GM12878 (cell line): ENCODE measurements around the gene ICAM2. TPM values are rescaled to one million over a fixed set of nuclear protein-coding genes. Genes with fewer than 3 reads are reported as not detected.

Experiments
- ATF7 ChIP-seq: fragments of 450-650 bp; IDR thresholded peaks from 2 replicates; pipeline ENCODE4 v1.6.1; 2016; ENCODE audit warnings: low read depth, mild to moderate bottlenecking
- BACH1 ChIP-seq: fragments of 450-650 bp; IDR thresholded peaks from 2 replicates; pipeline ENCODE4 v1.6.1; 2017; ENCODE audit warnings: mild to moderate bottlenecking, borderline replicate concordance
- EED ChIP-seq: sonication (generic); IDR thresholded peaks from 2 replicates; pipeline ENCODE4 v1.6.1; 2016; ENCODE audit warnings: antibody characterized with exemption, low read depth
- EP300 ChIP-seq, 2 experiments: fragments of 150-350 bp in 1 of 2; IDR thresholded peaks; 2 replicates each; pipeline ENCODE4 v1.6.1; 2011 to 2012; ENCODE audit warnings: low read depth in 2 of 2, low read length in 2 of 2, borderline replicate concordance in 1 of 2, improper control_type of control experiment in 1 of 2, inconsistent platforms in 1 of 2; ENCODE audit not compliant: control insufficient read depth in 1 of 2
- FOS ChIP-seq: IDR thresholded peaks from 3 replicates; pipeline ENCODE4 v1.6.1; 2011; ENCODE audit warnings: borderline replicate concordance; ENCODE audit not compliant: insufficient read length; ENCODE audit errors: extremely low read depth
- IRF4 ChIP-seq: IDR thresholded peaks from 2 replicates; pipeline ENCODE4 v1.6.1; 2011; ENCODE audit warnings: low read depth, low read length
- PAX8 ChIP-seq: fragments of 450-650 bp; IDR thresholded peaks from 2 replicates; pipeline ENCODE4 v1.6.1; 2017; ENCODE audit warnings: mild to moderate bottlenecking, moderate library complexity
- POU2F2 ChIP-seq: IDR thresholded peaks from 3 replicates; pipeline ENCODE4 v1.6.1; 2011; ENCODE audit warnings: low read depth, mild to moderate bottlenecking, low read length, borderline replicate concordance
- RAD21 ChIP-seq: IDR thresholded peaks from 2 replicates; pipeline ENCODE4 v1.6.1; 2011; ENCODE audit warnings: mild to moderate bottlenecking, low read depth, low read length, moderate library complexity; ENCODE audit not compliant: insufficient read depth
- SIN3A ChIP-seq: IDR thresholded peaks from 2 replicates; pipeline ENCODE4 v1.6.1; 2012; ENCODE audit warnings: low read depth, low read length, improper control_type of control experiment
- SMAD1 ChIP-seq: fragments of 450-650 bp; IDR thresholded peaks from 2 replicates; pipeline ENCODE4 v1.6.1; 2018; ENCODE audit warnings: mild to moderate bottlenecking, low read depth; ENCODE audit not compliant: partially characterized antibody
- SMAD5 ChIP-seq: IDR thresholded peaks from 2 replicates; pipeline ENCODE4 v1.6.1; 2016; ENCODE audit warnings: antibody characterized with exemption, low read depth
- SREBF1 ChIP-seq: IDR thresholded peaks from 2 replicates; pipeline ENCODE4 v1.6.1; 2012; ENCODE audit warnings: mild to moderate bottlenecking, low read length
- TCF3 ChIP-seq: IDR thresholded peaks from 2 replicates; pipeline ENCODE4 v1.6.1; 2012; ENCODE audit warnings: low read depth, mild to moderate bottlenecking, low read length, borderline replicate concordance; ENCODE audit not compliant: insufficient read depth
- polyA plus RNA-seq, 11 experiments: library from polyadenylated mRNA; depleted of rRNA in 4 of 11; unstranded in 6 of 11; stranded (reverse) in 5 of 11; fragments of >200 nt; fragmentation: Nextera tagmentation in 4 of 11; fragmentation: Illumina TruSeq in 1 of 11; extraction: Ambion mirVana in 4 of 11; extraction: Trizol in 1 of 11; gene quantifications; 1 replicate in 1 of 11; 2 replicates in 10 of 11; pipeline versions ENCODE4 v1.2.1 to v1.2.3, GENCODE V29; 2011 to 2016; ENCODE audit warnings: inconsistent platforms in 2 of 11, missing spikeins in 2 of 11, low read depth in 1 of 11
- total RNA-seq, 4 experiments: library from RNA; depleted of rRNA in 3 of 4; stranded (reverse); fragments of >200 nt in 3 of 4; fragmentation: Illumina TruSeq in 1 of 4; extraction: Trizol in 1 of 4; gene quantifications; 2 replicates each; pipeline versions ENCODE4 v1.2.1 to v1.2.3, GENCODE V29; 2013 to 2021
- TF ChIP-seq, protein P1 (sequence below): fragments of 450-650 bp; formaldehyde crosslinking; IDR thresholded peaks from 2 replicates; pipeline ENCODE4 v1.4.0; 2022; ENCODE audit warnings: mild to moderate bottlenecking, moderate library complexity
- TF ChIP-seq, protein P2 (sequence below): fragments of 450-650 bp; IDR thresholded peaks from 2 replicates; pipeline ENCODE4 v1.6.1; 2014; ENCODE audit warnings: mild to moderate bottlenecking
- TF ChIP-seq, protein P3 (sequence below): fragments of 450-650 bp; conservative IDR thresholded peaks from 2 replicates; pipeline ENCODE4 v1.6.1; 2017; ENCODE audit warnings: mild to moderate bottlenecking, moderate library complexity
- TF ChIP-seq, protein P4 (sequence below): IDR thresholded peaks from 2 replicates; pipeline ENCODE4 v1.6.1; 2011; ENCODE audit warnings: borderline replicate concordance, low read depth, mild to moderate bottlenecking, moderate library complexity, low read length; ENCODE audit not compliant: insufficient read depth, poor library complexity, severe bottlenecking

The ICAM2 gene
- total and polyA plus RNA-seq, 10 of the 15 experiments (the other 5 are each of a cell fraction or from before 2014, with no cell fraction given): 23.6 to 108 (median 58.1) TPM

DNA sequence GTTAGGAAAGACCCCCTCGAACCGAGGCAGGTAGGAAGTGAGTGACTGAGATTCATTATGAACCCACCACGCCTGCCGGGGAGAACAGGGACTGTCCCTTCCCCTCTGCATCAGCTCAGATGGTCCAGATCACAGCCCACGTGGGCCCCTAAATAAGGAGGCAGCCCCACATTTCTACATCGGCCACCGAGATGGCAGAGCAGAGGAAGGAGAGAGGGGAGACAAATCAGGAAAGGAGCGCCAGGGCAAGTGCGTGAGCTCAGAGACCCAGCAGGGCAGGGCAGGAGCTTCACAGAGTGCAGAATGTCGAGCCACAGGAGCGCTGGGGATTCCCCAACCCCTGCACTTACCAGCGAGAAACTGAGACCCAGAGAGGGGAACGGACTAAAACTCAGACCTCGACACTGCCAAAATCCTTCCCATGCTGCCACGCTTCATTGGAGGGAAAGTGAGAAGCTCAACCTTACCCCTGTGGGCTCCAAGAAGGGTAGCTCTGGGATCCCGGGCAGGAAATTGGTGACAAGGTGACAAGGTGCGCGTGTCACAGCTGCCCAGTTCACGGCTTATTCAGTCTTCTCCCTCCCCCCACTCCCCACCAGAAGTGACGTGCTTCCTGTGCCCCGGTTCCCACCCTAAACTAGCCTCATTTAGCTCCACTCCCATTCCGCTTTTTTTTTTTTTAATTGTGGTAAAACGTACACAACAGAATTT is at the start of gene ICAM2 (continued):
- TF ChIP-seq, protein P1, sequence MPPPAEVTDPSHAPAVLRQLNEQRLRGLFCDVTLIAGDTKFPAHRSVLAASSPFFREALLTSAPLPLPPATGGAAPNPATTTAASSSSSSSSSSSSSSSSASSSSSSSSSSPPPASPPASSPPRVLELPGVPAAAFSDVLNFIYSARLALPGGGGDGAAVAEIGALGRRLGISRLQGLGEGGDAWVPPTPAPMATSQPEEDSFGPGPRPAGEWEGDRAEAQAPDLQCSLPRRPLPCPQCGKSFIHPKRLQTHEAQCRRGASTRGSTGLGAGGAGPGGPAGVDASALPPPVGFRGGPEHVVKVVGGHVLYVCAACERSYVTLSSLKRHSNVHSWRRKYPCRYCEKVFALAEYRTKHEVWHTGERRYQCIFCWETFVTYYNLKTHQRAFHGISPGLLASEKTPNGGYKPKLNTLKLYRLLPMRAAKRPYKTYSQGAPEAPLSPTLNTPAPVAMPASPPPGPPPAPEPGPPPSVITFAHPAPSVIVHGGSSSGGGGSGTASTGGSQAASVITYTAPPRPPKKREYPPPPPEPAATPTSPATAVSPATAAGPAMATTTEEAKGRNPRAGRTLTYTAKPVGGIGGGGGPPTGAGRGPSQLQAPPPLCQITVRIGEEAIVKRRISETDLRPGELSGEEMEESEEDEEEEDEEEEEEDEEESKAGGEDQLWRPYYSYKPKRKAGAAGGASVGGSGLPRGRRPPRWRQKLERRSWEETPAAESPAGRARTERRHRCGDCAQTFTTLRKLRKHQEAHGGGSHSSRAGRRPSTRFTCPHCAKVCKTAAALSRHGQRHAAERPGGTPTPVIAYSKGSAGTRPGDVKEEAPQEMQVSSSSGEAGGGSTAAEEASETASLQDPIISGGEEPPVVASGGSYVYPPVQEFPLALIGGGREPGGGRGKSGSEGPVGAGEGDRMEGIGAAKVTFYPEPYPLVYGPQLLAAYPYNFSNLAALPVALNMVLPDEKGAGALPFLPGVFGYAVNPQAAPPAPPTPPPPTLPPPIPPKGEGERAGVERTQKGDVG: no peak
- TF ChIP-seq, protein P2, sequence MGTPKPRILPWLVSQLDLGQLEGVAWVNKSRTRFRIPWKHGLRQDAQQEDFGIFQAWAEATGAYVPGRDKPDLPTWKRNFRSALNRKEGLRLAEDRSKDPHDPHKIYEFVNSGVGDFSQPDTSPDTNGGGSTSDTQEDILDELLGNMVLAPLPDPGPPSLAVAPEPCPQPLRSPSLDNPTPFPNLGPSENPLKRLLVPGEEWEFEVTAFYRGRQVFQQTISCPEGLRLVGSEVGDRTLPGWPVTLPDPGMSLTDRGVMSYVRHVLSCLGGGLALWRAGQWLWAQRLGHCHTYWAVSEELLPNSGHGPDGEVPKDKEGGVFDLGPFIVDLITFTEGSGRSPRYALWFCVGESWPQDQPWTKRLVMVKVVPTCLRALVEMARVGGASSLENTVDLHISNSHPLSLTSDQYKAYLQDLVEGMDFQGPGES: no peak
- TF ChIP-seq SMAD1: peak; percentile 55
- TF ChIP-seq TCF3: peak; percentile 70; the same call in 1 of the 2 replicates
- TF ChIP-seq, protein P3, sequence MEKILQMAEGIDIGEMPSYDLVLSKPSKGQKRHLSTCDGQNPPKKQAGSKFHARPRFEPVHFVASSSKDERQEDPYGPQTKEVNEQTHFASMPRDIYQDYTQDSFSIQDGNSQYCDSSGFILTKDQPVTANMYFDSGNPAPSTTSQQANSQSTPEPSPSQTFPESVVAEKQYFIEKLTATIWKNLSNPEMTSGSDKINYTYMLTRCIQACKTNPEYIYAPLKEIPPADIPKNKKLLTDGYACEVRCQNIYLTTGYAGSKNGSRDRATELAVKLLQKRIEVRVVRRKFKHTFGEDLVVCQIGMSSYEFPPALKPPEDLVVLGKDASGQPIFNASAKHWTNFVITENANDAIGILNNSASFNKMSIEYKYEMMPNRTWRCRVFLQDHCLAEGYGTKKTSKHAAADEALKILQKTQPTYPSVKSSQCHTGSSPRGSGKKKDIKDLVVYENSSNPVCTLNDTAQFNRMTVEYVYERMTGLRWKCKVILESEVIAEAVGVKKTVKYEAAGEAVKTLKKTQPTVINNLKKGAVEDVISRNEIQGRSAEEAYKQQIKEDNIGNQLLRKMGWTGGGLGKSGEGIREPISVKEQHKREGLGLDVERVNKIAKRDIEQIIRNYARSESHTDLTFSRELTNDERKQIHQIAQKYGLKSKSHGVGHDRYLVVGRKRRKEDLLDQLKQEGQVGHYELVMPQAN: peak; percentile 69; the same call in 1 of the 2 replicates
- TF ChIP-seq IRF4: peak; percentile 37
- TF ChIP-seq SREBF1: no peak
- TF ChIP-seq PAX8: no peak
- peak; percentile 84; the same call in 1 of the 2 replicates for TF ChIP-seq BACH1
- TF ChIP-seq, protein P4, sequence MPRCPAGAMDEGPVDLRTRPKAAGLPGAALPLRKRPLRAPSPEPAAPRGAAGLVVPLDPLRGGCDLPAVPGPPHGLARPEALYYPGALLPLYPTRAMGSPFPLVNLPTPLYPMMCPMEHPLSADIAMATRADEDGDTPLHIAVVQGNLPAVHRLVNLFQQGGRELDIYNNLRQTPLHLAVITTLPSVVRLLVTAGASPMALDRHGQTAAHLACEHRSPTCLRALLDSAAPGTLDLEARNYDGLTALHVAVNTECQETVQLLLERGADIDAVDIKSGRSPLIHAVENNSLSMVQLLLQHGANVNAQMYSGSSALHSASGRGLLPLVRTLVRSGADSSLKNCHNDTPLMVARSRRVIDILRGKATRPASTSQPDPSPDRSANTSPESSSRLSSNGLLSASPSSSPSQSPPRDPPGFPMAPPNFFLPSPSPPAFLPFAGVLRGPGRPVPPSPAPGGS: peak; percentile 46
- TF ChIP-seq FOS: no peak
- TF ChIP-seq EP300 (IDR thresholded peaks at IDR 0.05; ENCODE audit: borderline replicate concordance in 1 of 2, control insufficient read depth in 1 of 2, low read depth in 2 of 2, low read length in 2 of 2): peak in 1 of 2 experiments; percentile 73; a peak in 2 of 4 replicates
- TF ChIP-seq ATF7: peak; percentile 88
- TF ChIP-seq EED: peak; percentile 53; the same call in 1 of the 2 replicates
- TF ChIP-seq RAD21: no peak
- TF ChIP-seq SIN3A: no peak
- TF ChIP-seq POU2F2: peak; percentile 51; the same call in 2 of the 3 replicates
- TF ChIP-seq SMAD5: no peak; the same call in 1 of the 2 replicates
